GM21515 (cell line): Measurements from ENCODE around the gene IQSEC1.

Source experiments
- ATAC-seq: cut with Tn5 transposase; IDR thresholded peaks from one replicate; pipeline ENCODE4 v1.9.1; 2021; ENCODE audit not compliant: unreplicated experiment

The IQSEC1 gene

DNA sequence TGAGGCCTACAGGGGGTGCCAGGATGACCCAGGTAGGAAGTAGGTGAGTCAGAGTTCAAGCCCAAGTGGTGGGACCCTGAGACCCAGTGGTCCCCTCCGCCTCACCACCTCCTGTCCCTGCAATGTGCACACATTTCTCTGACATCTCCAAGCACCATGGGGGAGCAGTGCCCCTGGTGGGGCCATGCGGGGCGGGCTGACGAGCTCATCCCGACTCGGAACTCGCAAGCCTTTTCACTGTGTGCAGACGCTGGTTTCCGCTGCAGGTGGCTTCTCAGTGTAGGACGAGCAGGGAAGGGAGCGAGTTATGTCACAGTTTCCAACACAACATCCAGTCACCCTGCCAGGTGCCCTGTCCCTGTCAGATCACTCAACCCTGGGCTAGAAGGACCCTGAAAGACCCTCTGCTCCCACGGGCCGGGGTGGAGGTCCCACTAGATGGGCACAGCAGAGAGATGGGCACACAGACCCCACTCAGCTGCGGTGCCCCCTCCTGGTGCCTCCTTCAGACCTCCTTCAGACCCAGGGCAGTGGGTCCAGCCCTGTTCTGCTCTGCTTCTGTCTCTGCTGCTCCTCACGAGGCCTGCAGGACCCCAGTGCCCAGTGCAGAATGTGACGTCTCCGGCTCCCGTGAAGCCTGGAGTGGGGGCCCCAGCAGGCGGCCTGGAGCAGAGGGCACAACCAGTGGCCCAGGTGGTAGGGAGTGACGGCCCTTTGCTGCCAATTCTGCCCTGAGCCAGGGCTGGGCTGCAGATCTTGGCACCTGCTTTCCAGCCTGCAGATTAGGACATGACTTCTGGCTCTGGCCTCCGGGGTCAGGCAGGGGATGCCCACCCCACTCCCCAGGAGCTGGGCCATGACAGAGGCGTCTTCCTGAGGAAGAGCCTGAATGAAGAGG lies 129.9 kb downstream of the IQSEC1 start:
- no peak for ATAC-seq

DNA sequence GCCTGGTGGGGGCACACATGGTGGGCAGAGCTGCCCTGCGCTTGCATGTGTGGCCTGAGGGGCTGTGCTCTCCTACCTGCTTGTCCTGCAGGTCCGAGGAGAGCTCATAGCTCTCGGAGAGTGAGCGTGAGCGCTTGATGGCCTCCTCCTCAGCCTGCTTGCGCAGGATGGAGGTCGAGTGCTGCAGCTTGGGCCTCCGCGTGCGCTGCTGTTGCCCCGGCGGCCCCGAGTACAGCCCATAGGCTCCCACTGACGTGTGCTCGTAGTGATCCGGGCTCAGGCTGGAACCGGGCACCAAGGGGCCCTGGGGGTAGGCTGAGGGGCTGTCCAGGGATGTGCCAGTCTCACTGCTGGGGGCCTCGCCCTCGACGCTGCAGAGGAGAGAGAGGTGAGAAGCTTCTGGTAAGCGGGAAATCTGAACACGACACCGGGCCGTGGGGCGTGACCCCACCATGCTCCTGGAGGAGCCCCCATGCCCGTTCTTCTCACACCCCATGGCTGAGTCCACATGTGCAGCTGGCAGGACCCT lies 131.7 kb downstream of the IQSEC1 start:
- no peak for ATAC-seq

DNA sequence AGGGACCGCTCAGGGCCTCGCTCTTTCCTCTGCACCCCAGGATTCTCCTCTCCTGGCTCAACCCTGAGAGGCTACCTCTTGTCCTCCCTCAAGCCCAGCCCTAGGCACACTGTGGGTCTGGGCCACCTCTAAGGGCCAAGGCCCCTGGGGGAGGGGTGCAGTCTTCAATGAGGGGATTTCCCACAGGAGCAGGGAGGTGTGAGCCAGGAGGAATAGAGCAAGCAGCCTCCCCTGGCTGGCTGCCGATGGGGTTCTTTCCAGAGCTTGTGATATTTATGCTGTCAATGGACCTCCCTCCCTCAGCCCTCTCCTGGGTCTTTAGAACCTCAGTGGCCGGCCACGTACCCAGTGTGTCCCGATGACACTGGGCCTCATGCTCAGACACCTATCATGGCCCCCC lies 132.4 kb downstream of the IQSEC1 start:
- ATAC-seq, result no peak

DNA sequence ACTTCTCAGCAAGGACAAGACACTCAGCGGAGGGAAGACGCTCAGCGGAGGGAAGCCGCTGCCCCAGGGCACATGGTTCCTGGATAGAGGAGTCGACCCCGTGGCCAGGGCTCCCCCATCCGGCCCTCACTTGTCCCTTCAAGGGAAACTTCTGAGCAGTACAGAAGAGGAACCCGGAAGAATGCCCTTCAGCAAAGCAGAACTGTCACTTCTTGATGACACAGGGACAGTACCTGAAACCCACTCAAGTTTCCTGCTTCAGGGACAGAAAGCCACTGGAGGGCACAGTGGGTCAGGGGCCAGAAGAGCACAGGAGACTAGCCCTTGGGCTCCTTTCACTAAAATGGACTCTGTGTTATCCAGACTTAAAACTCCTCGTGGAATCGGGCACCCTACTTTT lies 134.1 kb downstream of the IQSEC1 start:
- ATAC-seq, result no peak

DNA sequence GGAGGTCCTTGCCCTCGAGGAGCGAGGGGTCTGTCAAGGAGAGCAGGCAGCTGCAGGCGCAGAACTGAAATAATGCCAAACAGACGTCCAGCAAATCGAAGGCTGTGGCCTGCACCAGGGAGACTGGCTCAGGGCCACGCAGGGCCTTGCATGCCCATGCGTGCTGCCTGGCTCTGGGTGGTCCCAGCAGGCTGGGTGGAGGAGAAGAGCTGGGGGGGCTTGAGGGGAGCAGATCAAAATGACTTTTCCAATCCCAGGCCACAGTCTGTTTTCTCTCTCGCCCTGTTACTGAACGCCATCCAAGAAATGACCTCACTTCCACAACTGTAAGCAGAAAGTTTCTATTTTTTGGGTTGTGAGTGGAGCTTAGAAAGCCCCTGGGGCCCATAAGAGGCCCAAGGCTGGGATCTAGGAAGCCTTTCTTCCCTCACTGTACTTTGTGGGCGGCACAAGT lies 134.9 kb downstream of the IQSEC1 start:
- ATAC-seq, result no peak

DNA sequence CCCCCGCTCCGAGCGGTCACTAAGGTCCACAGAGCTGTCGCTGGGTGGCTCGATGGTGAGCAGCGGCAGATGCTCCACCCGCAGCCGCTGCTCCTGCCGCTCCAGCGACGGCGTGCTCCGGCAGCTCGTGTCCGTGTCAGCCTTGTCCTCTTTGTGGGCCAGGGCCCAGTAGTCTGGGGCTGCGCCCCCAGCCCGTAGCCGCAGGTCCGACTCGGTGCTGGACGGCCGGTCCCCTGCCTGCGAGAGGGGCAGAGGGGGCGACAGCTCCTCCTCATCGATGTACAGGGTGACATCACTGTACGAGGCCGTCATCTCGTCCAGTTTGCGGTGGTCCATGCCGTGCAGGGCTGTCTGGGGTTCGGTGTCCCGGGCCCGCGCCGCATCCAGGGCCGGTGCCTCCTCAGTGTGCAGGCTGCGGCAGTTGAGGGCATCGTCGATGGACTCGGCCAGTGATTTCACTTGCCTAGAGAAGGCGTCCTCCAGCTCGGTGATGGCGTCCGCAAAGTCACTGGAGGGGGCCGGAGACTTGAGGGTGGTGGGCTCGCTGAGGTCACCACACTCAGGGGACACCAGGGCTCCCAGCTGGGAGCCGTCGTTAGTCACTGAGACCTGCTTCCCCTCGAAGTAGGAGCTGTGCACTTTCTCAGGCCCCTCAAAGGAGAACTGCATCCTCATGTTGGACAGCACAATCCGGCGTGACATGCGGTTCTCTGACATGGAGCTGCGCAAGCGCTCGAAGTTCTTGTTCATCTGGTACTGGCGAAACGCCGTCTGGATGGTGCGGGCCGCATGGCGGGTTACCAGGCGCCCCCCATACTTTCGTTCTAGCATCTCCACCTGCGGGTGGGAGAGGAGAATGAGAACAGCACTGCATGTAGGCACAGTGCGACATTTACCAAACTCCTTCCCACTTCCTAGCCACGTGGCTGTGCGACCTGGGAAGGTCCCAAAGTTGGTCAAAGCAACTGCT lies 137.1 kb downstream of the IQSEC1 start:
- ATAC-seq, result no peak

DNA sequence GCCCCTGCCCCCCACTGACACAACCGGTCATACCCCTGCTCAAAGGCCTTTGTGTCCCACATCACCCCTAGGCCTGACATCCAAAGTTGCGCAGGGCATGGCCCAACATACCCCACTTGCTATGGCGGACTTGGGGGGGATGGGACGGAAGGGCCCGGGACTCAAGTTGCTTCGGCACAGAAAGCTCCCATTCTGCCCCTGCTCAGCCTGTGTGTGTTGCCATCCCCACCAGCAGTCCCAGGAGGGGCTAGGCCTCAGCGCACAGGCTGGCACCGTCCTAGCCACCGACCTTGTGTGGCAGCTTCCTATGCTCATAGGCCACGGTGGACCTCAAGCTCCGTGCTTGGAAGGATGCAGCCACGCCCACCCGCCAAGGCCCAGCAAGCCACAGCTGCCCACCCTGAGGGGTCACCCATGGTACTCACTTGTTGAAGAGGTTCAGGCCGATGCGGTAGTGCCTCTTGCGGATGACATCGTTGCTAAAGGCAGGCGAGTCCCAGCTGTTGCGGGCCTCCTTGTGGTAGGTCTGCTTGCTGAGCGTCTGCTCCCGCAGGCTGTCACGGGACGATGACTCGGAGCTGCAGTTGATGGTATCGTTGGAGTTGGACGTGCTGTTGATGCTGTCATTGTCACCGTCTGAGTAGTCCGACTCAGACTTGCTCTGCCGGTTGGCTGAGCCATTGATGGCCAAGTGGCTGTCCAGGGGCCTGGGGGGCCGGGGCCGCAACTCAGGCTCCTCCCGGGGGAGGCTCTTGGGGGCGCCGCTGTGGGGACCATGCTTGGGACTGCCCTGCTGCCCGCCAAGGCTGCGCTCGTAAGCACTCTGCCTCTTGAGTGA lies 138.0 kb downstream of the IQSEC1 start:
- no peak for ATAC-seq

DNA sequence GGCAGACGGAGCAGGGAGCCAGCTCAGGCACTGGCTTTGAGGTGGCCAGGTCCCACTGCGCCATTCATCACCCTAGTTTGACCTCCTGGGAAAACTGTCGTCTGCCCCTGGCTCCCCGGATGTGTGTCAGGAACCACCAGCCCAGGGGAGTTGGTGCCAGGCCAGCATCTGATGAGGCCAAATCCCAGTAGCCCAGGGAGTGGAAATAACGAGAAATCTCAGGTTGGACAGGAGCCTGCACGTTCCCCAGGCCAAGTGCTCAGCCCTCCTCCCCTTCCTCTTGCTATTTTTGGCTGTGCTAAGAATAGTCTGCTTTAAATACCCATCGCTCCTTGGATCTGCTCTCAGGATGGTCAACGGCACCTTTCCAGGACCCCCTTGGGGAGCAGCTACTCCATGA lies 138.8 kb downstream of the IQSEC1 start:
- ATAC-seq, result no peak

DNA sequence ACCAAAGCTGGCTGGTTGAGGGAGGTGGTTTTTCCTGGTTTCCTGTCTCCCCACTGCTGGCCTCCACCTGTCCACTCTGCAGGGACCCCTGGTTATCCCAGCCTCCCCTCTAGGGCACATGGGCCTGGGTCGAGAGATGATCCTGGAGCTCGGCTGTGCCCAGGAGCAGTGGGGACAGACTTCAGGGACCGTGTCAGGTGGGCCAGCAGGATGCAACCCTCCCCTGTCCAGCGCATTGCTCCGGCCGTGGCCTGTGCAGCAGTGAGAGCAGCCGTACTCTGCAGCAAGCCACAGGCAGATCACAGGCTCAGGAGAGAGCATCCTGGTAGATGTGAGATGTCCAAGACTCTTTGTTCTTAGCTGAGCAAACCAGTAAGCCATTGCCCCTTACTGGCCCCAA lies 139.3 kb downstream of the IQSEC1 start:
- ATAC-seq, result no peak

DNA sequence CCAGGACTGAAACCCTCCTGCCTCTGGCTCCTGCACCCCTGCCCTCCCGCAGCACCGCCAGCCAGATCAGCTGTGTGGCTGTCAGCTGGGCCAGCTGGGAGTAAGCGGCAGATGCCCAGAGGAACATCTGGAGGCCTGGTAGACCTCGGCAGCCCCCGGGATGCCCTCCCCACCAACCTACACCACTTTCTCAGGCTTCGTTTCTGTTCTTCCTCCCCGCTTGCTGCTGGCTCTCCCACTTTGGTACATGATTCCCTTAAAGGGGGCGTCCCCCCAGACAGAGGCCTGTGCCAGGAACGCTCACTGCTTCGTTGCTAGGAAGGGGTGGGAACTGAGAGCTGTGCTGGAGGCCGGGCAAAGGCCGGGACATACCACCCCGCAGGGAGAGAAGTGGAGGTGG lies 140.5 kb downstream of the IQSEC1 start:
- ATAC-seq, result no peak

DNA sequence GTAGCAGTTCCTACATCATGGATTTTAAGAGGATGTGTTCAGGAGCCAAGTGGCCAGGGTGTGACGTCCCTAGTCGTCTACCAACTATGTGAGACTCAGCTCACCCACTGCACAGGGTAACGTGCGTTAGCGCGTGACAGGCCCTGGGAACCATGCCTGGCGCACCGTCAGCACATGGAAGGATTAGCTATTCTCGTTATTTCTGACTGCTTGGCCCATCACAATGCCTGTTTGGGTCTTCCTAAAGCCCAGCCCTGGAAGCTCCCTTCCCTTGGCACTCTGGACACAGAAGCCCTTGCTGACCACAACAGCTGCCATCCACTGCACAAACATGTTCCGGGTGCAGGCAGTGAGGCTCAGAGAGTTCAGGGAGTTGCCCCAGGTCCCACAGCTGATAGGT lies 140.9 kb downstream of the IQSEC1 start:
- ATAC-seq, result no peak

DNA sequence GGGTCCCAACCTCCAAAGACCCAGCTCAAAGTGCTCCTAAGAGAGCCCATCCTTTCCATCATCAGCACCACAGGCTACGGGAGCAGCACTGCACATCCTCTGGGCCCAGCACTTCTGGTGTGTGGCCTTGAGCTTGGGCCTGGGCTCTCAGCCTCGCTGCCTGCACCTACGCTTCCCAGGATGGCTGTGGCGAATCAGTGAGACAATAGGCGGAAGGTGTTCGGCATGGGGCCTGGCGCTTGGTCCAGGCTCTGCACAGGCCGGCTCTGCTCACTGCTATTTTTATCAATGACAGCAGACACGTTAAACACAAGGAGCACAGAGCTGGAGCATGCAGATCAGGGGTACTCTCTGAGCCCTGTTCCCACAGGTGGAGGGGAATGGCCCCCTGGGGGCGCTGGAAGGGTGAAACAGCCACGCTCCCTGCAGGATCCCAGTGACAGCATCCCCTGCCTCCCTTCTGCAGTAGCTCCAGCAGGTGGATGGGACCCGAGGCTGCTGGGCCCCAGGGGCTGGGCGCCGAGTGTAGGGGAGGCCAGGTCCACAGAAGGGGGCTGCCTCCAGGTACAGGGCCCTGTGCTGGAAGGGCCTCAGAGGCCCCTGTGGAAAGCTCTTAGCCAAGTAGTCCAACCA lies 141.8 kb downstream of the IQSEC1 start:
- no peak for ATAC-seq

DNA sequence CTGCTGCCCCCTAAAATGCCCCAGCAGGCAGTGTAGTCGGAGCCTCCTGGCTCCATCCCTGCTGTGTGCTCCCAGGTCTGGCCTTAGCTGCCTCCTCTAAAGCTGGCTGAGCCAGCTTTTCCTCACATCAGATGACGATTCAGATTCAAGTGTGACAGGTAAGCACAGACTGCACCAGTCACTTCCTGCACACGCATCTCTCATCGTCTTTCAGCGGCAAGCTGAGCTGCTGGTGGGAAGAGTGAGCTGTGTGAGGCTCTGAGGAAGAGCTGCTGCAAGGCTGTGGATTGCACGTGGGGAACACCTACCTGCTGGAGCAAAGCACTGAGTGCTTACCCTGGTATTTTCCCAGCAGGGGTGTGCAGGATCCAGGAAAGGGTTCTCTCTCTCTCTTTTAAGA lies 143.4 kb downstream of the IQSEC1 start:
- ATAC-seq, result no peak

DNA sequence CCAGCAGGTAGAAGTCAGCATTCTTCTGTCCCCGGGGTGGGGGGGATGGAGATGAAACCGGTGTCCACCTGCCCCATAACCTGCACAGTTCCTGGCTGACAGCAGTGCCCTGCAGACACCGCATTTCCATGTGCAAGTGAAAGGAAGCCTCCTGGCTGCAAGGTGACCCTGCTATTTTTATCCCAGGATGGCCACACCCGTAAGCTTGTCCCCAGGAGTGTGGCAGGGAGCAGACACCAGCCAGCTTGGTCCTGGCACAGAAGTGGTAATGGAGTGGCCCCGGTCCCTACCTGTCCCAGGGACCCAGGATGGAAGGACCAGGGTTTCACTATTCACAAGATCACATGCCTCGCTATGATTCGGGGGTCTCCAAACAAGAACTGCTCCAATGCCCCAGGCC lies 146.6 kb downstream of the IQSEC1 start:
- no peak for ATAC-seq

DNA sequence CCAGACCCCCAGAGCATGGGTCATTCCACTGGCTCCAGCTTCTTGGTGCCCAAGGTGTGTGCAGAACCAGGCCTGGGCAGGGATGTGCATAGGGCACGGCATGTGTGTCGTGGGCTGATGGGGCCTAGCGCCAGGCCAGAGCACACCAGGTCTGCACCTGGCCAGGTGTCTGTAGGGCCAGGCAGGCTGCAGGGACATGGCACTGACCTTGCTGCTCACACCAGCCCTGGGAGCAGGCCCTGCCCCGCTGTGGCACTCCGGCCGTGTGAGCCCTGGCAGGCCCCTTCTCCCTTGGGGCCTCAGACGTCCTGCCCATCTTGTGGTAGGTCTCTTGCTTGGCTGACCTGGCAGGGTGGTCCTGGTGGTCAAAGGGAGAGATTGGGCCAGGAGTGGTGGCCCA lies 147.6 kb downstream of the IQSEC1 start:
- ATAC-seq, result no peak

DNA sequence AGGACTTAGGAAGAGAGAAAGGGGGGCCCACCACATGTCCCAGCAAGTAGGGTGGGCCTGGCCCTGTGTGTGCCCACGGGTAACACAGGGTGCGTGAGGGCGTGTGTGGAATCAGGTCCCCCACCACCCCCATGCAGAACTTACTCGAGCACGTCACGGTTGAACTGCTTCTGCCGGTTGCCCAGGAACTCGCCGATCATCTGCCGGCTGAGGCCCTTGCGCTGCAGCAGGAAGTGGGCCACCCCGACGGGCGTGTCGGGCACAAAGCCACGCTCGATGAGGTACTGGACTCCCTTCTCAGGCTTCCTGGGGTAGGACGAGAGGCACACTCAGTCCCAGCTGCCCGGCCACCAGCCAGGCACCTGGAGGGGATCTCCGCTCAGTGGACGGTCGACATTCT lies 148.8 kb downstream of the IQSEC1 start:
- no peak for ATAC-seq

DNA sequence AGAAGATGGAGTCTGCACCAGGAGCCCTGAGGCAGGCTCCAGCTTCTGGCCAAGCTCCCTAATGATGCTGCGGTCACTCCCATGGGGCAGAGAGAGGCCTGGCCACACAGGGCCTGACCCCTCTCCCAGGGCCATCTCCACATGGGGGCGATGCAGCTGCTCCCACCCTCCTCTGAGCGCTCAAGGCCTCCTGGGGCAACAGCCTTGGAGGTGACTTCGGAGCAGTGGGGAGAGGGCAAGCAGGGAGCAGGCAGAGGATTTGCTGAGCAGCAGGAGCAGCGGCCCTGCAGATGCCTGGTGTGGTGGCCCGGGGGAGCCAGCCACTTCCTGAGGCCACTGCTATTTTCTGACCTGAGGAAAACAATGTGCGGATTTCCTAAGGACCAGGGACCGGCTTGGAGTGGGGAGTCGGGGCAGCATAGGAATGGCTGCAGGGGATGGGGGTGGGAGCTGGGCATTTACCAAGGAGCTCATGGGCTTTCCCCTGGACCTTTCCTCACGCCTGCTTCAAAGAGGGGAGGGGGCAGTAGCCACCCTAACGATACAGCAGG lies 150.3 kb downstream of the IQSEC1 start:
- no peak for ATAC-seq

DNA sequence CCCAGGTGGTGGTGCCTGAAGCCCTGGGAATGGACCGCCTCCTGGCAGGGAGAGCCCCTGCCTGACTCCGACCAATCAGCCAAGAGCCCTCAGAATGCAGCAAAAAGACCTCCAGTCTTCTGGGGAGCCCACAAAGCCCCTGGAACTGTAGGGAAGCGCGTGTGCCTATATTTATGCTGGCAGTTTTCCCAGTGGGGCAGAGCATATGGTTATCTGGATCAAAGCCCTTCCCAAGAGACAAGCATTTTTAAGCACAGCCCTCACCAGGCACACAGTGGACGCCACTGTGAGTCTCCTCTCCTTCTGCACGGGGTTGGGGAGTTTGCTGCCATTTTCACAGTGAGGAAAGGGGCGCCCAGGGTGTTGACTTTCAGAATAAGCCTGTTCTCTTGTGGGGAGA lies 150.9 kb downstream of the IQSEC1 start:
- no peak for ATAC-seq

DNA sequence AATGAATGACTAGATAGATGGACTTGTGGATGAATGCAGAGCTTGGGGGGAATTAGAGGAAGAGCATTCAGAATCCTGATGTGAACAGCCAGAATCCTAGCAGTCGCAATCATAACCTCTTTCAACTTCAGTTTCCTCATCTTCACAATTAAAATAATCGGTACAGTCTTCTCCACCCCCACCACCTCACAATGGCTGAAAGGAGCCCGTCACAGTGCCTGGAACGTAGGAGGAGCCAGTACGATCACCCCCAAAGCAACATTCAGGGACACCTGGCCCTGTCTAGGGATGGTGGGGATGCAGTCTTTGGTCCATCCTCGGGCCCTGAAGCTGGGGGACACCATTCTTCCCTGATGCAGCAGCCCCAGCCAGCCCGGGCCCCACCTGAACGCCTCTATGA lies 151.5 kb downstream of the IQSEC1 start:
- no peak for ATAC-seq

DNA sequence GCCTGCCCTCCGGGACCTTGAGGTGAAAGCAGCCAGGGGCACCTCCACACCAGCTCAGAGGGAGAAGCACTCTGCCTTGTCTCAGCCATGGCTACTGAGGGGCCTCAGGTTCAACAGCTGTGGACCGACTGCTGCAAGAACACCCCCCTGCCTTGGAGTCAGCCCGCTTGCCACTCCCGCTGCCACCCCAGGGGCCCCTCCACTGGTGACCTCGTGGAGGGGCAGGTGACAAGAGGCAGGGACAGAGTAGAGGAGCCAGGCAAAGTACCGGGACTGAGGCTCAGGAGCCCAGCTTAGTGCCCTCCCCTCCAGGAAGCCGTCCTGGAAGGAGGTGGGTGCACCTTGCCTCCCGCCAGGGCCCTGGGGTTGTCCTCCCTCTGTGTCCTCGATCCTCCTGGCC lies 152.3 kb downstream of the IQSEC1 start:
- ATAC-seq, result no peak
